ENCODE data around the gene SASH3. TPM values are rescaled to one million over a fixed set of nuclear protein-coding genes. Genes with fewer than 3 reads are reported as not detected.

The SASH3 gene
- total RNA-seq, 4 donors from 2014 or later: 10.4 to 20.4 (median 15.0) TPM

- Histone ChIP-seq H3K4me1 (no peaks in the 10 kb centered on the region), H3K27ac (no peak overlapping the region), H3K27me3 (no peaks in the 10 kb centered on the region), H3K4me3 (no peak overlapping the region), H3K36me3 (no peaks in the 10 kb centered on the region), H3K9me3 (no peaks in the 10 kb centered on the region)
- DNase-seq (ENCODE audit: low spot score in 2 of 2): no peak
- WGBS, 2 donors: 82 to 84% methylated on average over 3 of the region's 3 CpGs
- TF ChIP-seq, protein P1, sequence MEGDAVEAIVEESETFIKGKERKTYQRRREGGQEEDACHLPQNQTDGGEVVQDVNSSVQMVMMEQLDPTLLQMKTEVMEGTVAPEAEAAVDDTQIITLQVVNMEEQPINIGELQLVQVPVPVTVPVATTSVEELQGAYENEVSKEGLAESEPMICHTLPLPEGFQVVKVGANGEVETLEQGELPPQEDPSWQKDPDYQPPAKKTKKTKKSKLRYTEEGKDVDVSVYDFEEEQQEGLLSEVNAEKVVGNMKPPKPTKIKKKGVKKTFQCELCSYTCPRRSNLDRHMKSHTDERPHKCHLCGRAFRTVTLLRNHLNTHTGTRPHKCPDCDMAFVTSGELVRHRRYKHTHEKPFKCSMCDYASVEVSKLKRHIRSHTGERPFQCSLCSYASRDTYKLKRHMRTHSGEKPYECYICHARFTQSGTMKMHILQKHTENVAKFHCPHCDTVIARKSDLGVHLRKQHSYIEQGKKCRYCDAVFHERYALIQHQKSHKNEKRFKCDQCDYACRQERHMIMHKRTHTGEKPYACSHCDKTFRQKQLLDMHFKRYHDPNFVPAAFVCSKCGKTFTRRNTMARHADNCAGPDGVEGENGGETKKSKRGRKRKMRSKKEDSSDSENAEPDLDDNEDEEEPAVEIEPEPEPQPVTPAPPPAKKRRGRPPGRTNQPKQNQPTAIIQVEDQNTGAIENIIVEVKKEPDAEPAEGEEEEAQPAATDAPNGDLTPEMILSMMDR (IDR thresholded peaks at IDR 0.05): no peak
Measured at GRCh38 chrX:129790146-129790545, 10.4 kb downstream of the SASH3 start.

DNA sequence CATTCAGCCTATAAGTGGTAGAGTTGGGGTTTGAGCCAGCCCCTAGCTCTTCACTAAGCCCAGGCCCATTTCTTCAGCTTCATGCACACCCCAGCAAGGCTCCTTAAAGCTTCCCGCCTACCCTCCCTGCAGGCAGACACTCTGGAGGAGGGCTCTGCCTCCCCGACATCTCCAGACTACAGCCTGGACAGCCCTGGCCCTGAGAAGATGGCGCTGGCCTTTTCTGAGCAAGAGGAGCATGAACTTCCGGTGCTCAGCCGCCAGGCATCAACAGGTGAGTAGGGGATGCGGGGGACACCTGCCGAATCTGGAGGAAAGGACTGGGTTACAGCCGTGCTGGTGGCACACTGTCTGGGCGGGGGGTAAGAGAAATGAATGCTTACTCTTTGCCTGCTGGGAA is 11.1 kb downstream of the SASH3 start:
- no peak for DNase-seq (ENCODE audit: low spot score in 2 of 2)
- H3K36me3 ChIP-seq: no peaks in the 10 kb centered on the region
- no peaks in the 10 kb centered on the region for H3K4me1 ChIP-seq
- no peak overlapping the region for H3K27ac ChIP-seq
- H3K4me3 ChIP-seq: no peak overlapping the region
- H3K9me3 ChIP-seq: no peaks in the 10 kb centered on the region
- no peak for TF ChIP-seq EP300 (IDR thresholded peaks at IDR 0.05)
- TF ChIP-seq, protein P1 (IDR thresholded peaks at IDR 0.05): no peak
- TF ChIP-seq POLR2A (IDR thresholded peaks at IDR 0.05): no peak
- no peaks in the 10 kb centered on the region for H3K27me3 ChIP-seq
- WGBS, 2 donors: 79 to 86% methylated on average over 6 to 9 of the region's 9 CpGs

DNA sequence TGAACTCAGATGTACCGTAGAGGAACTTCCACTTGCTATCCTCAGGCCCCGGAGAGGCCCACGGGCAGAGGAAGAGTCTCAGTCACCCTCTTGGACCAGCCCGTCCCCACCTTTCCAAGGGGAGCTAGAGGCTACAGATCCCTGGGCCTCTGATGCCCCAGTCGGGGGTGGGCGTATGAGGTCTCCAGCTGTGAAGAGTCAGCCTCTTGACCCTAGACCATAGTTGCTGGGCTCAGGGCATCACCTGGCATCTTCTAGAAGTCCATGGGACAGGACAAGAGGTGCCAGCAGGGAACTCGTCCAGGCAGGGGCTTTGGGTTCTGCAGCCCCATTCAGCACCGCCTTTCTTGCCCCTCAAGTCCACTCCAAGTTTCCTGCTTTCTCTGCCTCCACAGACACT is 11.6 kb downstream of the SASH3 start:
- Histone ChIP-seq H3K4me3 (no peak overlapping the region), H3K27me3 (no peaks in the 10 kb centered on the region), H3K36me3 (no peaks in the 10 kb centered on the region), H3K27ac (no peak overlapping the region), H3K9me3 (no peaks in the 10 kb centered on the region), H3K4me1 (no peaks in the 10 kb centered on the region)
- TF ChIP-seq EP300 (IDR thresholded peaks at IDR 0.05): no peak
- TF ChIP-seq POLR2A (IDR thresholded peaks at IDR 0.05): no peak
- TF ChIP-seq, protein P1 (IDR thresholded peaks at IDR 0.05): no peak
- no peak for DNase-seq (ENCODE audit: low spot score in 2 of 2)
- WGBS, 2 donors: 76 to 83% methylated on average over 2 to 8 of the region's 8 CpGs

DNA sequence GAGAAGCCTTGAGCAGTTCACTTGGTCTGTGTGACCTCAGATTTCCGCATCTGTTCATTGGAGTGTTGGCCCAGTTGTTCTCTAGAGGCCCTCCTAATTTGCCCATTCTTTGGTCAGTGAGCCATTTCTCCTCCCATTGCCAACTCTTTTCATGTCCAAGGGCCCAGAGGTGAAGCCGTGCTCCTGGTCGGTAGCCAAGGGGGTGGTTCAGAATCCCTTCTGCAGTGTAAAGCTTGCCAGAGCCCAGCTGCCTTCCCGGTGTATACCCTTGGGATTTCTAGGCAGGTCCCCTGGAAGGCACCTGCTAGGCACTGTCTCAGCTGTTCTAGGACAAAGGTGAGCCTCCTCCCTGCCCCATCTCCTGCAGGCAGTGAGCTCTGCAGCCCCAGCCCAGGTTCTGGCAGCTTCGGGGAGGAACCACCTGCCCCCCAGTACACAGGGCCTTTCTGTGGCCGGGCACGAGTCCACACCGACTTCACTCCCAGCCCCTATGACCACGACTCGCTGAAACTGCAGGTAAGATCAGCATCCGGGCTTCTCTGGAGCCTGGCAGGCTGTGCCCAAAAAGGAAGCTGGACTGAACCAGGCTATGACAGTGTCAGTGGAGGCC is 12.3 kb downstream of the SASH3 start:
- H3K27ac ChIP-seq: no peak overlapping the region
- WGBS, 2 donors: 77 to 88% methylated on average over 6 to 7 of the region's 11 CpGs
- H3K4me1 ChIP-seq: no peaks in the 10 kb centered on the region
- no peaks in the 10 kb centered on the region for H3K9me3 ChIP-seq
- DNase-seq (ENCODE audit: low spot score in 2 of 2): no peak
- no peaks in the 10 kb centered on the region for H3K27me3 ChIP-seq
- TF ChIP-seq POLR2A (IDR thresholded peaks at IDR 0.05) (no peak), EP300 (IDR thresholded peaks at IDR 0.05) (no peak)
- TF ChIP-seq, protein P1 (IDR thresholded peaks at IDR 0.05): no peak
- H3K4me3 ChIP-seq: no peak overlapping the region
- H3K36me3 ChIP-seq: no peaks in the 10 kb centered on the region

DNA sequence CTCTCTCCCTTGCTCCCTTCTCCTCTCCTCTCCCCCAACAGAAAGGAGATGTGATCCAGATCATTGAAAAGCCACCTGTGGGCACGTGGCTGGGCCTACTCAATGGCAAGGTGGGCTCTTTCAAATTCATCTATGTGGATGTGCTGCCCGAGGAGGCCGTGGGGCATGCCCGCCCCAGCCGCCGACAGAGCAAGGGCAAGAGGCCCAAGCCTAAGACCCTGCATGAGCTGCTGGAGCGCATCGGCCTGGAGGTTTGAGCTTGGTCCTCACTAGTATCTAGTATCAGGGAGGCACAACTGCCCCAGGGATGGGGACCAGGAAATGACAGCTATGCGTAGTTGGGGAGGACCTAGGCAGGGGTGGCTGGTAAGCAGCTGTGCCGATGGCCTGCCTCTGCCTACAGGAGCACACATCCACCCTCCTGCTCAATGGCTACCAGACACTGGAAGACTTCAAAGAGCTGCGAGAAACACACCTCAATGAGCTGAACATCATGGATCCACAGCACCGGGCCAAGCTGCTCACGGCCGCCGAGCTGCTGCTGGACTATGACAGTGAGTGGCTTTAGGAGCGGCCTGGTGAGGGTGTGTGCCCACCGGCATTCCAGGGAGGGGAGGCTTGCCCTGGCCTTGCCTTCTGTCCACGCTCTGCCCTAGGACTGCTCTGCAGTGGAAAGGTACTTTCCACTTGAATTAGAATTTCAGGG is 13.0 kb downstream of the SASH3 start:
- Histone ChIP-seq H3K4me3 (no peak overlapping the region), H3K27ac (no peak overlapping the region), H3K4me1 (no peaks in the 10 kb centered on the region), H3K36me3 (no peaks in the 10 kb centered on the region), H3K9me3 (no peaks in the 10 kb centered on the region), H3K27me3 (no peaks in the 10 kb centered on the region)
- WGBS, 2 donors: 87 to 96% methylated on average over 9 to 18 of the region's 18 CpGs
- DNase-seq (ENCODE audit: low spot score in 2 of 2): no peak
- TF ChIP-seq EP300 (IDR thresholded peaks at IDR 0.05): no peak
- TF ChIP-seq, protein P1 (IDR thresholded peaks at IDR 0.05): no peak
- TF ChIP-seq POLR2A (IDR thresholded peaks at IDR 0.05): no peak
